Measurements from ENCODE around the gene KCNH6.

KCNH6 gene

DNA sequence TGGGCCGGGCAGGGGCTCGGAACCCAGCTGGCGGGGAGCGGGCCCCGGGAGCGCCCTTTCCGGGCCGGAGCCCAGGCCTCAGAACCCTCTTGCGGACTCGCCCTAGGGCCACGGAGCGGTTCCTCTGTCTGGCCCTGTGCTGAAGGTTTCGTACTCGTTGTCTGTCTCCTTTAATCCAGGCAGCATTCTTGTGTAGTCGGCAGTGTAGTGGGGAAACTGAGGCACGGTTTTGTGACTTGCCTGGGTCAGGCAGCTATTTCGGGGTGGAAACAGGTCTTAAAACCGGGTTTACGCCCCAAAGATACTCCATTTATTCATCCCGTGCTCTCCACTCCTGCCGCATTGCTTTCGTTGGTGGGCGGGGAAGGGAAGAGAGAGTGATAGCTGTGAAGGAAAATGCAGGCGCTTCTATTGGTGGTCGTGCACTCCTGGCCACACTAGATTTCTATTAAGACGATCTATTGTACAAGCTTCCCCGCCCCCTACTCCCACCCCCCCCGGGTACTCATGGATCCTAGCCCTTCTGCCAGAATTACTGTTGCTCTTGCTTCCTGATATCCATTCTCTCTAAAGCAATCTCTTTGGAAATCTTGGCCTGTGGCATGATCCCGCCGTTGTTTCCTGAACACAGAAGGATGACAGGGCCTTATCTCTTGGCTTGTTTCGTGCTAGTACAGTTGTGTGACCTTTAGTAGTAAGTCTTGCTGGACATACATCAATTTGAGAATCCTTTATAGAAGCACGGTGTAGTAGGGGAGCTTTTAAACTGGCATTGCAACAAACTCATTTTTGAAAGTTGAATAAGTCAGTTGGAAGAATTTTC, 27.9 kb downstream of the KCNH6 start:
- no peak for DNase-seq (ENCODE audit: low read depth in 2 of 2)

DNA sequence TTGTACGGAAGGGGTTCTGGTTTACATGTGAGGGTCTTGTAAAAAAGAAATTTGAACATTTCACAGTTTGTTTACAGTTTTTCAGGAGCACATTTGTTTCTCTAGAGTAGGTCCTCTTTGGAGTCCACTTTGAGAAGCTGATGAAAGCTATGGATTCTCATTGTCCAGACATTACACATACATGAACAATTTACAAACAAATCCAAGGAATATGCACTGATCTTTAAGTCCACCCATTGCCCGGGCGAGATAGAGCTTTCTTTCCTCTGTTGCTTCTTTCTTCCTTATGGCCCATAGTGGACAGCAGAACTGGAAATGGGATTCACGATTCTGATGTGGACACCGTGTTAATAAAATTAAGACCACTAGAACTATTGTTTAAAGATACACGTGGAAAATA, 29.1 kb downstream of the KCNH6 start:
- no peak for DNase-seq (ENCODE audit: low read depth in 2 of 2)

DNA sequence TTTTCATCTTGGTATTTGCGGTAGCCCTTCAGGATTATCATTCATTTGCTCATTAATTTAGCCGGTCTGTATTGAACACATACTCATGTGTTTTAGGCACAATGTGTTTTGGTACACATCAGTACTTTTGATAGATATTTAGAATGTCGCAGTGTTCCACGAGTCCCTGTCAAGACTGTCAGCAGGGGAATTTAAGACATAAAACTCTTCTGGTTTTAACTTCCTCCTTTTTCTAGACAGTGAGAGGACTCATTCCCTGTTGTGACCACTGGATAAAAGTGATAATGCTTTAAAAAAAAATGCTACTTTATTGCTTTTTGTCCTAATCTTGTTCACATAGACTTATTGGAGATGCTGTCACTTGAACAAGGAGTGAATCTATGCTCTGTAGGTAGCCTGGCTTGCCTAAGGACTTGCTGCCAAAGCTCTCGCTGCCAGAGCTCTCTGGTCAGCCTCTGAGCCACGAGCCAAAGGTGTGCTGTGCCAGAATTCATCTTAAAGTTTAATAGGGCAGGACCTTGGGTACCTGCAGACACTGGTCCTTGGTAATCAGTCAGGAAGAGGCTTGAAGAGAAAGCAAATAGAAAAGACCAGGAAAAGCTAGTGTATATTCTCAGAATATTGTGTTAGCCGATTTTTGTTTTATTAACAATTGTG, 32.5 kb downstream of the KCNH6 start:
- DNase-seq (ENCODE audit: low read depth in 2 of 2) = no peak

DNA sequence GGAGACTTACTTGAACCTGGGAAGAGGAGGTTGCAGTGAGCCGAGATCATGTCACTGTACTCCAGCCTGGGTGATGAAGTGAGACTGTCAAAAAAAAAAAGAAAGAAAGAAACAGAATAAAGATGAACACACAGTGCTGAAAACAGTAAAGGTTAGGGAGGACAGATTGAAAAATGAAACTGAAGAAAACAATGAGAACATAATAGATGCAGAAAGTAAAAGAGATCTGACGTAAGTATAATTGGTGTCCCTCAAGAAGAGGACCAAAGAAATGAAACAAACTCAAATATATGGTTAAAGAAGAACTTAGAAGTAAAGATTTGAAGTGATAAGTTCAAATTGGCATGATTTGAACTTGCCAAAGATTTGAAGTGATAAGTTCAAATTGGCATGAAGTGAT, 34.3 kb downstream of the KCNH6 start:
- DNase-seq (ENCODE audit: low read depth in 2 of 2) = no peak

DNA sequence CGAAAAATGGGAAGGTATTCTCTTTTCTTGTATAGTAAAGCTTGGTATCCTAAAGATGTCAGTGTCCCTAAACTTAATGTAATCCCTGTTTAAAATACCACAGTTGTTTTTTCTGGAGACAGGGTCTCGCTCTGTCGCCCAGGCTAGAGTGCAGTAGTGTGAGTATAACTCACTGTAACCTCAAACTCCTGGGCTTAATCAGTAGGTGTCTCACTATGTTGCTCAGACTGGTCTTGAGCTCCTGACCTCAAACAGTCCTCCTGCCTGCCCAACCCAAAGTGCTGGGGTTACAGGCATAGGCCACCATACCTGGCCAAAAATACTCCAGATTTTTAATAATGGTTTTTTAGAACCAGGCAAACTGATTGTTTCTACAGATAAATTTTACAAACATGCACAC, 35.3 kb downstream of the KCNH6 start:
- DNase-seq (ENCODE audit: low read depth in 2 of 2) = no peak

DNA sequence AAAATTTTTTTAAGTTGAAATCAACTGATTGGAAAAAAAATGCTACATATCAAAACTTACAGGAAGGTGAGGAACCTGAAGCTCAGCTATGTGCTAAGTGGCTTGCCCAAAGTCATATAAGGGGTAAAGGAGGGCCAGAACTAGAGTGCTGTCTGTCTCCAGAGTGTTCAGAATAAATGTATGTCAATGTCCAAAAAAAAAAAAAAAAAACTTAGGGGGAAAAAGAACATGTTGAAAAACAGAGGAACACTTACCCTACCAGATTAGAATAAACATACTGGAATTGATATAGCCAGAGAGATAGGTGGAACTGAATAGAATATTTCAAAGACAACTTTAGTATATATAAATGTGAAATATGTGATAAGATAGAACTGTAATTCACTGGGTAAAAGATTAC, 38.7 kb downstream of the KCNH6 start:
- DNase-seq (ENCODE audit: low read depth in 2 of 2) = no peak

DNA sequence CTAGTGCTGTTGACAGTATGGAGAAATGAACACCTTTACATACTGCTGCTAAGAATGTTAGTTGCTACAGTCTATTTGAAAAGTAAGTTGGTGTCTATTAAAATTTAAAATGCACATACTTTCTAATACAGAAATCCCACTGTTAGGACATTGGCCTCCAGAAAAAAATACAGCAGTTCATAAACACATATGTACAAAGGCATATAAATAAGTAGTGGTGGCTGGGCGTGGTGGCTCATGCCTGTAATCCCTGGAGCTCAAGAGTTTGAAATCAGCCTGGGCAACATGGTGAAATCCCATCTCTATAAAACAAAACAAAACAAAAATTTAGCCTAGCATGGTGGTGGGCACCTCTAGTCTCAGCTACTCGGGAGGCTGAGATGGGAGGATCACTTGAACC, 40.2 kb downstream of the KCNH6 start:
- no peak for DNase-seq (ENCODE audit: low read depth in 2 of 2)

DNA sequence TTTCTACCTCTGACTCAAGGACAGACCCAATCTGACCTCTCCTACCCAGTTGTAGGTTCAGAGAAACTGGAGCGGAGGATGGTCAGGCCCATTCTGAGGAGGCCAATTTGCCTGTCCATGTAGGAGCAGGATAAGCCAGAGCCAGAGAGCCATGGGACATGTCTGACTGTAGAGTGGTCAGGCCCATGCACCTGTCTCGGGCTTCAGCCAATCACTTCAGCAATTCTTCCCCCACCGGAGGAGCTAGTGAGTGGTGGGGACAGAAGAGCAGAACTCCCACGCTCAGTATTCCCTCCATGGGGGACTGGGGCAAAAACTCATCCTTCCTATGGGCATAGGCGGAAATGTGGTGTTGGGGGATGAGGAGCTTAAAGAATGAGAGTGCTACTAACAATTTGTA, 41.4 kb downstream of the KCNH6 start:
- DNase-seq (ENCODE audit: low read depth in 2 of 2) = no peak

DNA sequence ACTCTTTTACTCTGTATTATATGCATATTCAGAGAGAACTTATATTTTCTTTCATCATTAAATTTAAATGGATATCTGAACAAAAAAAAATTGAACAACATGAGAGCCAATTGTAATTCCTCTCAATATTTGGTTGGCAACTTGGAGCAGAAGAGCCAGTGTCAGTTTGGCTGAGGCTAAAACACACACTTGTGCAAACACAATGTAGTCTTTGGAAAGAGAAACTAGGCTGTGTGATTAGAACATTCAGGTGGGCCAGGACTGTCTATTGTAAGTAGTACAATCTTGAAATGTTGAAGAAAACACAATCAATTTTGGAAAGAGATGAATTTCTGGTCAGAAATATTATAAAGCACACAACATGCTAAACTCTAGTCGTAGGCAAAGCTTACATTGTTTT, 44.1 kb downstream of the KCNH6 start:
- no peak for DNase-seq (ENCODE audit: low read depth in 2 of 2)

DNA sequence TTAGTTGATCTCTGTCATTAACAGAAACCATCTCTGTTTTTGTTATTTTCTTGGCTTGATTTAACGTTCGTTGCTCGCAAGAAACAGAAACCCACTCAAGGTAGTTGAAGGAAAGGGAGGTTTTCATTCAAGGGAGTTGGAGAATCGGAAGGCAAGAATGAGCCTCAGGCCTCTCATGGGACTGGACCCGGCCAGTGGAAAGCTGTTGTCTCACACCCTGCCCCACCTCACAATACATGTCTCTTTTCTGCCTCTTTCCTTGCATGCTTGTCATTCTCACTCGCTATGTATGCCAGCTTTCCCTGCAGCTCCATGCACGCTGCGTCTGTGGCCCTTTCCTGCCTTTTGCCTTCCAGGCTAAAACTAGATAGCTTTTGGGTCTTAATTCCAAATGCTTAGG, 45.4 kb downstream of the KCNH6 start:
- DNase-seq (ENCODE audit: low read depth in 2 of 2) = no peak

DNA sequence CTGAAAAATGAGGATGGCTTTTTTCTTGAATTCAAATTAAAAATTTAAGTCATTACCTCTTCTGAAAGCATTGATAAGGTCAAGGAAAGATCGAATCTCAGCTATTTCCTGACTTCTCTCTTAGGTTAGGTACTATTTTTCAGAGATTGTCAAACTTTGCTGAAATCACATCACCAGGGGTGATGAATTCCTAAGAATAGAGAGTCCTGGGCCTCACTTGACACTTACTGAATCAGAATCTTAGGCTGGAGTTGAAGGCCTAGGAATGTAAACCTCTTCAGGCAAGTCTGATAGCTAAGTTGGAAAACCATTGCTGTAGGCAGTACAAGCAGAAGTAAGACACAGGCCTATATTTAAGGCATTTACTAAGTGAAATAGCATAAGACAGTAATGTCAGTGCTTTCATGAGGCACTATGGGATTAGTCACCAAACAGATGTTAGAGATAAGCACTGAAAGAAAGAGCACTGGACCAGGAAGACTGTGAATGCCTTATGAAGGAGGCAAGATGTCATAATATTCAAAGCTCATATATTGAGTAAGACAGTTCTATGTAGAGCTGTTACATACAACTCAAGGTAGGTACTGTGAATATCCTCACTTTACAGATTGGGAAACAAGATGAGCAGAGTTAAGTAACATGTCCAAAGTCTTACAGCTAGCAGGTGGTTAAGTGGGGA, 48.6 kb downstream of the KCNH6 start:
- DNase-seq (ENCODE audit: low read depth in 2 of 2) = no peak

DNA sequence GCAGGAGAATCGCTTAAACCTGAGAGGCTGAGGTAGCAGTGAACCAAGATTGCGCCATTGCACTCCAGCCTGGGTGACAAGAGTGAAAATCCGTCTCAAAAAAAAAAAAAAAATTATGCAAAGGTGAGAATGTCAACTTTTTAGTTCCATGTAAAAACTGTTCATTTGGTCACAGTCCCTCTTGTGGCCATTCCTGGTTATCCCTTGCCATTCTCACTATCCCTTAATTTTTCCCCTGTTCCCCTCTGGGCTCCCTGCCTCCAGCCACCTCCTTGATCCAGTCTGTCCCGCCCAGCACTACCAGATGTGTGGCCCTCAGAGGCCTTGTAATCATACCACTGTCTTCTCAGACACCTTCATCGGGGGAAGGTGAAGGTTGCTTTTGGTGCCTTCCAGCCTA, 50.5 kb downstream of the KCNH6 start:
- no peak for DNase-seq (ENCODE audit: low read depth in 2 of 2)

DNA sequence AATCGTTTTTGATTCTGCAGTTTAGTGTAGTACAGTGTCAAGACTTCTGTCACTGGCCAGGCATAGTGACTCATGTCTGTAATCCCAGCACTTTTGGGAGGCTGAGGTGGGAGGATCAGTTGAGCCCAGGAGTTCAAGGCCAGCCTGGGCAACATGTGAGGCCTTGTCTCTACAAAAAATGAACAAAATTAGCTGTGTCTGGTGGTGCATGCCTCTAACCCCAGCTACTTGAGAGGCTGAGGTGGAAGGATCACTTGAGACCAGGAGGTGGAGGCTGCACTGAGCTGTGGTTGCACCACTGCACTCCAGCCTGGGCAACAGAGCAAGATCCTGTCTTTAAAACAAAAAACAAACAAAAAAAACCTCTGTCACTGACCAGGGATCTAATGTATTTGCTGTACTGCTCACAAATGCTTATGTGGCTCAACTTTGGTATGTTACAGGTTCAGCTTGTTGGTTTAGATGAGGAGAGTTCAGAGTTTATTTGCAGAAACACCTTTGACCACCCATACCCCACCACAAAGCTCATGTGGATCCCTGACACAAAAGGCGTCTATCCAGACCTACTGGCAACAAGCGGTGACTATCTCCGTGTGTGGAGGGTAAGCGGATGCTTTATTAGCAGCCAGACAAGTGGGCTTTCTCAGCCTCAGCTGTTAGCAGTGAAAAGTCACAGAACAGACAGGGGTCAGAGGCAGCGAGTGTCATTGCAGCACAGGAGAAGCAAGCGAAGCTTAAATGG, 55.0 kb downstream of the KCNH6 start:
- DNase-seq (ENCODE audit: low read depth in 2 of 2) = no peak

DNA sequence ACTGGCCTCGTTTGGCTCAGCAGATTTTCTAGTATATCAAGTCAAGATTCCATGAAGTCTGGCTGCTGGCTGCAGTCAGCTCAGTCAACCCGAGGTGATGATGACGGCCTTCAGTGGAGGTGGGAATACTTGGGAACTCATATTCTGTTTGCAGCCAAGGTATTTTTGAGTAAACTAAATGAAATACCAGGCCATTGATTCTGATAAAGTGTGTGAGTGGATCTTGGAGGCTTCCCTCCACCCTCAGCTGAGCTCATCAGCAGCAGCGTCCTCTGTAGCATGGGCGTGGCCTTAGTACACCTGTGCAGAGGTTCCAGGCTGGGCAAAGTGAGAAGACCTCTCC, 55.6 kb downstream of the KCNH6 start:
- no peak for DNase-seq (ENCODE audit: low read depth in 2 of 2)

DNA sequence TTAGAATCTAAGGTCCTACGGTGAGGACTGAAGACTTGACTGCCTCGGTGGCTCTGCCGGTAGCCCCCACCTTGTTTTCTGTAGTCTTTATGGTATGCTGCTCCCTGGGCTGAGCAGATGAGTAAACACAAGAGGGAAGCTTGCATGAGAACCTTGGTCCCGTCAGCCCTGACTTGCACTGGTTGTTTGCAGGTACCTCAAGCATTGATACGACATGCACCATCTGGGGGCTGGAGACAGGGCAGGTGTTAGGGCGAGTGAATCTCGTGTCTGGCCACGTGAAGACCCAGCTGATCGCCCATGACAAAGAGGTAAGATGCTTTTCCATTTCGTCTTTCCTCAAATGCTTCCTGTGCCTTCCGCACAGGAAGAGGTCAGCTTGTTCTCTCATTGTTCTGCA, 56.5 kb downstream of the KCNH6 start:
- DNase-seq (ENCODE audit: low read depth in 2 of 2) = no peak

DNA sequence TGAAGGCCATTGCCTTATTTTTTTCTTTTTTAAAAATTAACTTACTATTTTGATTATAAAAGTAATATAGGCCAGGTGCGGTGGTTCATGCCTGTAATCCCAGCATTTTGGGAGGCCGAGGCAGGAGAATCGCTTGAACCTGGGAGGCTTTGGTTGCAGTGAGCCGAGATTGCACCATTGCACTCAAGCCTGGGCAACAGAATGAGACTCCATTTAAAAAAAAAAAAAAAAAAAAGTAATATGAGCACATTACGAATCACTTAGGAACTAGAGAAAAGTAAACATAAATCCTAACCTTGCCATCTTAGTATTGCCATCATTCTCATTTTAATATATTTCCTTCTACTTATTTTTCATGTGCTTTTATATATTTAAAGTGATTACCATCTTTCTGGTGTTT, 64.6 kb downstream of the KCNH6 start:
- no peak for DNase-seq (ENCODE audit: low read depth in 2 of 2)

DNA sequence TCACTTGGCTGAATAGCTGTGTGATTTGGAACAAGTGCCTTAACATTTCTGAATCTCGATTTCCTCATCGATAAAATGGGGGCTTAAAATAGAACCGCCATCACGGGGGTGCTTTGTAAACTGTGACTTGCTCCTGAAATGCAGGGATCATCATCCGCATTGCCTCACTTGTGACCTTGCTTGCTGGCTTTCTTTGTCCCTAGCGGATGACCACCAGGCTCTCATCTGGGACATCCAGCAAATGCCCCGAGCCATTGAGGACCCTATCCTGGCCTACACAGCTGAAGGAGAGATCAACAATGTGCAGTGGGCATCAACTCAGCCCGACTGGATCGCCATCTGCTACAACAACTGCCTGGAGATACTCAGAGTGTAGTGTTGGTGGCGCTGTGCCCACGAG, 65.6 kb downstream of the KCNH6 start:
- DNase-seq (ENCODE audit: low read depth in 2 of 2) = no peak

DNA sequence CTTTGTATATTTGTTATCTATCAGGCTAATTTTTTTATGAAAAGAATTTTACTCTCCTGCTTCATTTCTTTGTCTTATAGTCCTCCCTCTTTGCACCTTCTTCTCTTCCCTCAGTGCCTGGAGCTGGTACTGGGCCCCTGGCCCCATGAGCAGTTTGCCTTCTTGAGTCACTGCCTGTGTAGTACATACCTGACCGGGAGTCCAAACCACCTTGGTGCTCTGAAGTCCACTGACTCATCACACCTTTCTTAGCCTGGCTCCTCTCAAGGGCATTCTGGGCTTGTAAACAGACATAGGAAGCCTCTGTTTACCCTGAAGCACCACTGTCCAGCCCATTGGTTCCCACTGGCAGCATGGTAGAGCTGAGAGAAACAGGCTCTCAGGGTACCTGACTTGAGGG, 66.5 kb downstream of the KCNH6 start:
- DNase-seq (ENCODE audit: low read depth in 2 of 2) = no peak

DNA sequence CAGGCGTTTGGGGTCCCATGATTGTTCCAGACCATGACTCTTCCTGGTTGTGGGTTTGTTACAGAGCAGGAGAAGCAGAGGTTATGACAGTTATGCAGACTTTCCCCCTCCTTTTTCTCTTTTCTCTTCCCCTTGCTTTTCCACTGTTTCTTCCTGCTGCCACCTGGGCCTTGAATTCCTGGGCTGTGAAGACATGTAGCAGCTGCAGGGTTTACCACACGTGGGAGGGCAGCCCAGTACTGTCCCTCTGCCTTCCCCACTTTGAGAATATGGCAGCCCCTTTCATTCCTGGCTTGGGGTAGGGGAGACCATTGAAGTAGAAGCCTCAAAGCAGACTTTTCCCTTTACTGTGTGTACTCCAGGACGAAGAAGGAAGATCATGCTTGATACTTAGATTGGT, 69.6 kb downstream of the KCNH6 start:
- DNase-seq (ENCODE audit: low read depth in 2 of 2) = no peak

DNA sequence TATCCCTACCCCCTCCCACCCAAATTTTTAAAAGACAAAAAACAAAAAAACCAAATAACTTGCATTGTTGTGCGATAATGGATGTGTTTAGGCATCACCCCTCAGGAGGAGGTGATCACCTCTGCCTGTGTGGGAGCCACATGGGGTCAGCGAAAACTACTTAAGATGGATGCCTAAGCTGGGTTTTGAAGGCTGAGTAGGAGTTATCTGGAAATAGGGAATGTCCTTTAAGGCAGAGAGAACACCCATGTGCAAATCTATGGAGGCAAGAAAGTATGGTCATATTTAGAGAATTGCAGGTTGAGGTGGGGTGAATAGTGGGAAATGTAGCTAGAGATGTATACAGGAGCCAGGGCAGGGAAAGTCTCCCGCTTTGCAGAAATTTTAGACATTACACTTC, 72.0 kb downstream of the KCNH6 start:
- no peak for DNase-seq (ENCODE audit: low read depth in 2 of 2)
